CD4-positive, alpha-beta T cell (primary cell): ENCODE data around the gene RNF123. TPM values are rescaled to one million over a fixed set of nuclear protein-coding genes. Genes with fewer than 3 reads are reported as not detected.
A peak's percentile ranks its signal among the peaks of the same experiment; 100 is the strongest.

Experiments
- ATAC-seq: fragments of 200-7000 bp; cut with Tn5 transposase; one replicate; pipeline ENCODE4 v1.10.0; 2022; ENCODE audit warnings: mild to moderate bottlenecking; ENCODE audit not compliant: poor library complexity
- CTCF ChIA-PET: fragments of 350-600 bp; sonication (Branson Sonifier 250); formaldehyde crosslinking; loops from one replicate; lab custom pipeline; 2021; ENCODE audit warnings: antibody characterized with exemption, inconsistent platforms; lab: Charles Lee
- POLR2A ChIA-PET: fragments of 350-600 bp; sonication (Branson Sonifier 250); formaldehyde crosslinking; loops from one replicate; lab custom pipeline; 2021; ENCODE audit warnings: antibody characterized with exemption, inconsistent platforms; lab: Charles Lee
- DNase-seq, 14 experiments: peaks; one replicate each; pipeline ENCODE4 v3.0.0-alpha.2; 2013 to 2020; ENCODE audit warnings: mixed read lengths in 2 of 14
- H3K27ac ChIP-seq, 2 donors: one replicate each; pipeline versions ENCODE4 v1.5.1 to v1.7.0; 2013; ENCODE audit warnings: low read length in 2 of 2, low read depth in 1 of 2, mild to moderate bottlenecking in 1 of 2
- H3K27me3 ChIP-seq, 2 experiments: 1 replicate in 1 of 2; 2 replicates in 1 of 2; pipeline versions ENCODE4 v1.6.1 to v1.7.0; 2013; ENCODE audit warnings: low read length in 2 of 2, control low read depth in 1 of 2, mild to moderate bottlenecking in 1 of 2, moderate library complexity in 1 of 2; ENCODE audit not compliant: insufficient read depth in 2 of 2, control insufficient read depth in 1 of 2
- H3K36me3 ChIP-seq: one replicate; pipeline ENCODE4 v1.6.1; 2013; ENCODE audit warnings: low read length, control low read depth; ENCODE audit not compliant: insufficient read depth
- H3K4me1 ChIP-seq: one replicate; pipeline ENCODE4 v1.6.1; 2013; ENCODE audit warnings: low read length, control low read depth; ENCODE audit not compliant: insufficient read depth
- H3K4me3 ChIP-seq: one replicate; pipeline ENCODE4 v1.5.1; 2013; ENCODE audit warnings: mild to moderate bottlenecking, low read length, moderate library complexity
- H3K9me3 ChIP-seq, 2 experiments: 1 replicate in 1 of 2; 2 replicates in 1 of 2; pipeline versions ENCODE4 v1.6.1 to v1.7.0; 2013; ENCODE audit warnings: low read length in 2 of 2, mild to moderate bottlenecking in 2 of 2, control low read depth in 1 of 2, moderate library complexity in 1 of 2; ENCODE audit not compliant: control insufficient read depth in 1 of 2, insufficient read depth in 1 of 2
- H3K27ac Mint-ChIP-seq: one replicate; pipeline ENCODE4 v1.8.0; 2020; ENCODE audit warnings: mixed read lengths
- H3K27me3 Mint-ChIP-seq: one replicate; pipeline ENCODE4 v1.8.0; 2021; ENCODE audit warnings: mixed read lengths
- H3K36me3 Mint-ChIP-seq: one replicate; pipeline ENCODE4 v1.8.0; 2021; ENCODE audit warnings: low read depth, mixed read lengths
- H3K4me1 Mint-ChIP-seq: one replicate; pipeline ENCODE4 v1.8.0; 2021; ENCODE audit warnings: low read depth, mixed read lengths
- H3K4me3 Mint-ChIP-seq: one replicate; pipeline ENCODE4 v1.8.0; 2020; ENCODE audit warnings: mild to moderate bottlenecking, mixed read lengths
- H3K9me3 Mint-ChIP-seq: one replicate; pipeline ENCODE4 v1.8.0; 2020; ENCODE audit warnings: mixed read lengths
- CTCF ChIP-seq: fragments of 200-600 bp; IDR thresholded peaks from one replicate; pipeline ENCODE4 v1.8.0; 2022; ENCODE audit warnings: antibody characterized with exemption, mild to moderate bottlenecking
- intact Hi-C, 2 experiments: fragments of 100-400 bp; cut with DNase I in 1 of 2; cut with micrococcal nuclease in 1 of 2; formaldehyde crosslinking; loops; one replicate each; pipeline versions ENCODE4 v1.15.1 to v1.9.0; 2023 to 2025; cut with DNase I, micrococcal nuclease
- total RNA-seq, 174 experiments: library from RNA in 2 of 174; stranded (reverse) in 2 of 174; gene quantifications; one replicate each; pipeline ENCODE4 v1.2.3 and lab custom pipeline; 2021 to 2026

RNF123 gene
- total RNA-seq, 2 experiments from 2014 or later: 28.8 to 29.7 TPM

- Mint-ChIP-seq H3K4me1 (peaks cover 6% of the 10 kb centered on the region), H3K27ac (no peak overlapping the region), H3K9me3 (no peaks in the 10 kb centered on the region), H3K36me3 (peaks cover 27% of the 10 kb centered on the region), H3K4me3 (no peak overlapping the region), H3K27me3 (no peaks in the 10 kb centered on the region)
- TF ChIP-seq CTCF: peak; percentile 75
- H3K9me3 ChIP-seq: no peaks in the 10 kb centered on the region
- no peaks in the 10 kb centered on the region for H3K27me3 ChIP-seq
- ATAC-seq (peak; percentile 100), DNase-seq (peak; percentile 46 to 85 (median 64))
- intact Hi-C loops: loop anchor here (1.0 to 5.0 kb wide), 3 partner anchors 15 to 204 kb away; partner anchors contain the start of gene AMIGO3 (in 1 of the 2)
- POLR2A ChIA-PET: no interaction called here
- H3K4me1 ChIP-seq: peaks cover 5% of the 10 kb centered on the region
- H3K4me3 ChIP-seq: no peak overlapping the region
- no peak overlapping the region for H3K27ac ChIP-seq
- peaks cover 46% of the 10 kb centered on the region for H3K36me3 ChIP-seq
- CTCF ChIA-PET: interaction anchor here (0.7 to 1.6 kb wide), 6 partner anchors 16 to 201 kb away, joined by 3 to 5 read pairs (median 4); partner anchors contain the start of genes AMIGO3 and MST1R
These were observed 14.1 kb downstream of the RNF123 start for GRCh38 chr3:49703443-49703927.

DNA sequence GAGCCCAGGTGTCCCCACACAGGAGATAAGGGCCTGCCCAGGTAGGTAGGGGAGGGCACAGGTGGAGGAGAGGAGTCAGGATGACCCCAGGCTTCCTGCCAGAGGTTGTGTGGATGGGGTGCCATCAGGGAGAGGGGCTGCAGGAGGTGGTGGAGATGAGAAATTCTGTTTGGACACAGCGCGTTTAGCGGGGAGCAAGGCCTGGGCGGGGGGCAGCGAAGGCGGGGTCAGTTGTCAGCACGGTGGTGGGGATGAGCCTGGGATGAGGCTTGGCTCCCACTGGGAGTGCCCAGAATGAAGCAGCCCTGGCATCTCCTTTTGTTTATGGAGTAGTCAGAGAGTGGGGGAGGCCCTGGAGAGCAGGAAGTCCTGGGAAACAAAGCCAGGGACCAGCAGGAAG is 14.6 kb downstream of the RNF123 start:
- no peak for ATAC-seq
- no peak overlapping the region for H3K4me3 ChIP-seq
- peaks cover 43% of the 10 kb centered on the region for H3K36me3 ChIP-seq
- Mint-ChIP-seq H3K36me3 (peaks cover 27% of the 10 kb centered on the region), H3K4me3 (no peak overlapping the region), H3K27ac (no peak overlapping the region), H3K27me3 (no peaks in the 10 kb centered on the region), H3K4me1 (peaks cover 6% of the 10 kb centered on the region), H3K9me3 (no peaks in the 10 kb centered on the region)
- intact Hi-C loops: loop anchor here (1.0 to 5.0 kb wide), 3 partner anchors 15 to 203 kb away; partner anchors contain the start of gene AMIGO3 (in 1 of the 2)
- no peaks in the 10 kb centered on the region for H3K27me3 ChIP-seq
- no peak for DNase-seq
- peaks cover 5% of the 10 kb centered on the region for H3K4me1 ChIP-seq
- H3K9me3 ChIP-seq: no peaks in the 10 kb centered on the region
- CTCF ChIA-PET: interaction anchor here (0.7 to 1.6 kb wide), 6 partner anchors 15 to 200 kb away, joined by 3 to 5 read pairs (median 4); partner anchors contain the start of genes AMIGO3 and MST1R
- POLR2A ChIA-PET: no interaction called here
- TF ChIP-seq CTCF: no peak
- no peak overlapping the region for H3K27ac ChIP-seq

- Mint-ChIP-seq H3K4me1 (peaks cover 6% of the 10 kb centered on the region), H3K4me3 (no peak overlapping the region), H3K9me3 (no peaks in the 10 kb centered on the region), H3K27me3 (no peaks in the 10 kb centered on the region), H3K36me3 (peaks cover 27% of the 10 kb centered on the region), H3K27ac (no peak overlapping the region)
- H3K36me3 ChIP-seq: peaks cover 41% of the 10 kb centered on the region
- ChIA-PET POLR2A (no interaction called here), CTCF (no interaction called here)
- no peak overlapping the region for H3K27ac ChIP-seq
- no peaks in the 10 kb centered on the region for H3K27me3 ChIP-seq
- DNase-seq (no peak), ATAC-seq (no peak)
- TF ChIP-seq CTCF: no peak
- no peaks in the 10 kb centered on the region for H3K9me3 ChIP-seq
- H3K4me3 ChIP-seq: no peak overlapping the region
- intact Hi-C loops: loop anchor here in 1 of 2 experiments (5.0 kb wide), 1 partner anchor 203 kb away; no protein-coding TSS in a partner anchor
- H3K4me1 ChIP-seq: peaks cover 5% of the 10 kb centered on the region
These were observed 15.3 kb downstream of the RNF123 start for GRCh38 chr3:49704629-49705028.
